Kasumi-1 (cell line): ENCODE results near the gene ZBTB20.

Experiments used
- DNase-seq, 2 experiments: peaks; one replicate each; lab custom pipeline; 2025; lab: John Stamatoyannopoulos, UW

The ZBTB20 gene

DNA sequence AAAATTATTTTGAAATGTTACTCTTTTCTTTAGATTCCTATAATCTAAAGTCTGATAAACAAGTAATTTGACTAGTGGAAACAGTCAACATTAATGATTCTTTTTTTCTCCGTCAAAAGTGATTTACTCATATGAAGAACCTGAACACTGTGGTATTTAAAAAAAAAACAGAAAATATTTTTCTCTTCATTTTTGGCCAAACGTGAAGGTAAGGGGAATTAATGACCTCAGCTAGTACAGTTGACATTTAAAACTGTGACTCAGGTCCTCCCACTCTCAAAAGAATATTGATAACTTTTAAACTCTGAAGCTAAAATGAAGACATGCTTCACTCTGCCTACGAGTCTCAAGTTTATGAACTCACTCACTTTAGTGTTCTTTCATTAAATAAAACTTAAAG is 818.7 kb downstream of the ZBTB20 start:
- no peak for DNase-seq

DNA sequence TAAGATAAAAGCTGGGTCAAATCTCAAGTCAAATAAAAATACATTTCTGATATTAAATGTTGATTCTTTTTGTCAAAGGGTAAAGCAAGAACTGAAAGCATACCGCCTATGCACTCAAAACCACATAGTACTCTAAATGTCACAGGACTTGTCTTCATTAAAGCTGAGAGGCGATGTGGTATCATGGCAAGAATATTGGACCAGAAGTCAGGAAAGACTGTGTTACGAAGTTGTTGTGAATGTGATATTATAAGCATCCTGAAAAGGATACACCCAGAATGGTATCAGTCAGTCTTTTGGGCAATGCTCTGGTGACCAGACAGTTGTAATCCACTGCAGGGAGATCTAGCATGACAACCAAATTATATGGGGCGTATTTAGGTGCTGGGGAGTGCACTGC is 819.4 kb downstream of the ZBTB20 start:
- no peak for DNase-seq

DNA sequence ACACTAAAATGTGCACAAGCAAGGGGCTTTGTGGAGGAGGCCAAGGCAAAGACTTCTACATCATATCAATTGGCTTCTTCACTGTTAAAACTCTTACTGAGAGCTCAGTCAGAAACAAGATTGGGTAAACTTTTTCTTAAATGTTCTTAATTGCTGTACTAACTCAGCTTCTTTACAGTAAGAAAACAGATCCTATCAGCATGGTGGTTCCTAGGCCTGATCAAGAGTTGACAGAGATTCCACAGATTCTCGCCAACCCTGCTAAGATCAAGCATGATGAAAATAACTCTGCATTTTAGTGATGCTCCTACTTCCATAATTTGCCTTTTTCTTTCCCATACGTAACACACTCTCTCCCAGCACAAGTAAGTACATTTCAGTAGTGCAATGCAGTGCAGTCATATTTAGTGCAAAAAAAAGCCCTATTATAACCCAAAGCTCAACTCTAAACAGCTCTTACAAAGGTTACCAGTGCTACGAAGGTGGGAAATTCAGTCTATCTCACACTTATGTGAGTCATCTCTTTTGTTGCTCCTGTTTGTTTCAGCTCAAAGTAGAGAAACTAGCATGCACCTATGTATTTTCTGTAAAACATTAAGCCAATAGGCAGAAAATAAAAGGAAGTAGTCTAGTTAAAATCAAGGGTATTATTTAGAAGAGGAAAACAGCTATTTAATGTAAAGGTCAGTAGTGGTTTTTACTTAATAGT is 823.4 kb downstream of the ZBTB20 start:
- DNase-seq, result no peak

DNA sequence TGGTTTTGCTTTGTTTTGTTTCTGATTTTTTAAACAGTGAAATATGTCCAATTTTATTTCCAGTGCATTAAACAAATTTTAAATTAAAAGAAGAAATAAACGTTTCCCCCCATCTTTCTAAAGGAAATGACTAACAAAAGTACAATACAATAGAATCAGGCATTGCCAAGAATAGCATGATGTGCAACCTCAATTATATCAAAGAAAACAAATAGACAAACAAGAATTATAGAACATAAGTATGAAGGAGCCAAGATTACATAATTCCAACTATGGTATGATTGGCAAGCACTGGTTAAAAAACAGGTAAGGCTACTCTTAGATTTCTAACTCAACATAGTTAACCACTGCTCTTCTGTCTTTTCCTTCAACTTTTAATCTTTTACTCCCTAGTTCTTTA is 826.8 kb downstream of the ZBTB20 start:
- DNase-seq, result no peak

DNA sequence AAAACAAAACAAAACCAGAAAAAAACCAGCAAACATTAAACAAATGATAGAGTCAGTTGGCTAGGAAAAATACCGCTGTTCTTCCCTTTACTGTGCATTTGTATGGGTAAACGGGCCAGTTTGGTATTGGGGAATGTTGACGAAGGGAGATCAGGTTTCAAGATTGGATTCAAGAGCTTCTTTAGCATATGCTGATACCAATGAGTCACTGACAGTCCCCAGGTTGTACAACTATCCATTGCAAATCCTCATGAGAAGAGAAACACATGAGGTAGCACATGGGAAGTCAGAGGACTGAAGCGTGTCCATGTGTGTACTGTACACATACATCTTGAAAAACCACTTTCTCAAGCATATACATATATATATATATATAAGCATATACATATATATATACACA is 827.6 kb downstream of the ZBTB20 start:
- no peak for DNase-seq

- no peak for DNase-seq
Observed at GRCh38 chr3:114318295-114318694, 828.8 kb downstream of the ZBTB20 start.

DNA sequence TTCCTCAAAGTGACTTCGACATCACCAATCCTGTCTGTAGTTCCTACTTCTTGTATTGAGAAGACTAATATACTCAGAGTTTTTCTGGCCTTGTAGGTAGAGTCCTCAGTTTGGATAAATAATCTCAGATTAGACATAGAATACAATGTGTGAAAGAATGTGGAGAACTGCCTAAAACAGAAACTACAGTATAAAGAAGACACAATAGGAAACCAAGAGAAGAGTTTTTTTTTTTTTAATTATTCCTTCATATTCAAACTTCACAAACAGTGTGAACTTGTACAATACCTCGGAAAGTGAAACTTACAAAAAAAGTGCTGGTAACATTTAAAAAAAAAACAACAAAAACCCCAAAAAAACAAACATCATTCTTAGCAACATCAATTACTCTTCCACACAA is 832.8 kb downstream of the ZBTB20 start:
- no peak for DNase-seq

- DNase-seq, result no peak
Observed at GRCh38 chr3:114313426-114313825, 833.7 kb downstream of the ZBTB20 start.

DNA sequence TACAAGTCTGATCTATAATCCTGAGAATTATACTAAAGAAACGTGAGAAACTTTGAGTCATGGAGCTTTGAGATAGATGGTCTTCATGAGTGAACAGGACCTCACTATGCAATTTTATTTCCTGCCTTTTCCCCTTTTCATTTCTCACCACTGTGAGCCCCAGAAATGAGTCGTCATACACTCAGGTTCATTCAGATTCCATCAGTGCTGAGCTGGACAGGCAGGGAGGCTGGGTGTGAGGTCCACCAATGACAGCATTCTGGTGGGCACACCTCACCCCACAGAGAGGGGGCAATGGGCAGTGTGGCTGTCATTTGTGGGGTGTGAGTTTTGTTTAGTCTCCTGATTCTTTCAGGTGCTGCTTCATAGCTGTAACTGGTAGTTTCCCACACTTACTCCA is 836.4 kb downstream of the ZBTB20 start:
- DNase-seq, result no peak

DNA sequence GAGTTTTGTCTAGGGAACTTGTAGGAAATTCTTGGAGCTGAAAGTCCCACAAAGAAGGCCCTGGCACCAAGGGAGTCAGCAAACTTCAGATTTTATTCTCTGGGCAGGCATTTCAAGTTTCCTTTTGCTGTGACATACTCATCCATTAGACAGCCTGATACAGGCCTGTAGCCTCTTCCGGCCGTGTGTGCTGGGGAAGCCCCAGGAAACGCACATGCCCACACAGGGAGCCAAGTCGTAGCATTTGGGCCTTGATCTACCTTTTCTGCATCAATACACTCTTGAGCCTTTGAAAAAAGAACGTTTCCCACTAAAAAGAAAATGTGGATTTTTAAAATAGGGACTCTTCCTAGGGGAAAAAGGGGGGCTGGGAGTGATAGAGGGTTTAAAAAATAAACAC is 838.3 kb downstream of the ZBTB20 start:
- no peak for DNase-seq

GRCh38 chr3:114308377-114308776 is 838.7 kb downstream of the ZBTB20 start:
- no peak for DNase-seq

DNA sequence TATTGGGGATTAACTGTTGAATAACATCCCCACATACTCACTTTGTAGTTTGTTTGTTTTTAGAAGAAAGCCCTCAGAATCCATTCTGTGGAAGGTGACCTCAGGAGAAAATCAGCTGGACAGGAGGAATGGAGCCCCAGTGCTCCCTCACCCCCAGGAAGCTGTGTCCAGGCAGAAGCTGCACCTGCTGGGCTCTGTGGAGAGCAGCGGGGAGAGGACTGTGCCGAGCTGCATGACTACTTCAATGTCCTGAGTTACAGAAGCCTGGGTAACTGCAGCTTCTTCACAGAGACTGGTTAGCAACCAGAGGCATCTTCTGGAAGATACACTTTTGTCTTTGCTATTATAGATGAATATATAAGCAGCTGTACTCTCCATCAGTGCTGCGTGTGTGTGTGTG is 839.3 kb downstream of the ZBTB20 start:
- no peak for DNase-seq

DNA sequence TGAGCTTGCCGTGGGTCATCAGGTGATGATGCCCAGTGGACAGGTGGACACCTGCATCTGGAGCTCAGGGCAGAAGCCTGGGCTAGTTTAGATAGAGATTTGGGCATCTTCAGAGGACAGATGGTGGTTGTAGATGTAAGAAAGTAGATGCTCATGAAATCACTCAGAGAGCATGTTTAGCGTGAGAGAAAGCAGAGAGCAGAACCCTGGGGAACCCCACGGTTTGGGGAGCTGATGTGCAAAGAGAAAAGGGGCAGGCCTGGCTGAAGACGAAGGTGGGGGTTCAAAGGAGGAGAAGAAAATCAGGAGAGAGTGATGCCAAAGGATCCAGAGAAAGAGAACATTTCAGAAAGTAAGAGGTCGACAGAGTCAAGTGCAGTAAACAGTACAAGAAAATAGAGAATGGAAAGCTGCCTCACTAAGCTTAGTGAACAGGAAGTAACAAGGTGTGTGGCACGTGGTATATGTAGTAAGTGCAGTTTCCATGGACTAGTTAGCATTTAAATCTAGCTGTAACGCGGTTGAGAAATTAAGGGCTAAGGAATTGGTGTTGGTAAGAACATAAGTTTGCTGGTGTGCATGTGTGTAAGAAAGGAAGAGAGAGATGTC is 839.8 kb downstream of the ZBTB20 start:
- DNase-seq, result no peak

- no peak for DNase-seq
Observed at GRCh38 chr3:114299941-114300624, 847.0 kb downstream of the ZBTB20 start.

GRCh38 chr3:114299421-114299820 is 847.7 kb downstream of the ZBTB20 start:
- peak; percentile 16 to 35 for DNase-seq

DNA sequence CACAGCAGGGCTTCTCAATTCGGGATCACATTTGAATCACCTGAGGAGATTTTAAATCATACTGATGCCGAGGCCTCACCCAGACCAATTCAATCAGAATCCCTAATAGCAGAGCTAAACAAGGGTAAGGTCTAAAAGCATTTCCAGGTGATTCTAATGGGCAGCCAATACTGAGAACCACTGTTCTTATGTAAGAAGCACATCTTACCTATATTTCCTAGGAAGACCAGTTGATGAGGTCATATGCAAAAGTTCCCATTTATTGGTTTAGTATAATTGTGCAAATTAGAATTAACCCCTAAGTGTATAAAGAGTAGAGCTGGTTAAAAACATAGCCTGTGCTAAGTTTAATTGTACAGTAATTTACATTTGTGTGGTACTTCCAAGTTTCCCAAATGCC is 851.1 kb downstream of the ZBTB20 start:
- DNase-seq, result no peak

DNA sequence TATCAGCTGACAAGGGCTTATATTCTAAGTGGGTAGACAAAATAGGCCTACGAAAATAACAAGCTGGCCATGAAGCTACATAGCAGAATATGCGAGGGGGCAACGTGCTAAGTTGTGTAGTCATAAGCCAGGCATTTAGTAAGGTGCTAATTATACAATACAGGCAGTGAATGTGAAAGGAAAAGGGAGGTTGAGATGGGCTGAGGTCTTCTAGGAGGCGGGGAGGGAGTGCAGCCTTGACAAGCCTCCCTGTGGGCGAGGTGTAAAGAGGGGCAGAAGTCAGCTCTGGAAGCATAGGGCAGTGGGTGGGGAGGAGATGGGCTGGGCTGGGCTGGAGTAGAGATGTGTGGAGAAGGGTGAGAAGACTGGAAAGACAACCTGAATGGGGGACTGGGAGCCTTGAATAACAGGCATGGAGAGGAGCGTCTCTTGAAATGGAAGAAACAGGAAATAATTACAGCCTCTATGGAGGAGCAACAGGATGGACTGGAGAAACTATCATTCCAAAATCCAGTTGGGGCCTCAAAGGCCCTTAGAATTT is 852.1 kb downstream of the ZBTB20 start:
- no peak for DNase-seq

DNA sequence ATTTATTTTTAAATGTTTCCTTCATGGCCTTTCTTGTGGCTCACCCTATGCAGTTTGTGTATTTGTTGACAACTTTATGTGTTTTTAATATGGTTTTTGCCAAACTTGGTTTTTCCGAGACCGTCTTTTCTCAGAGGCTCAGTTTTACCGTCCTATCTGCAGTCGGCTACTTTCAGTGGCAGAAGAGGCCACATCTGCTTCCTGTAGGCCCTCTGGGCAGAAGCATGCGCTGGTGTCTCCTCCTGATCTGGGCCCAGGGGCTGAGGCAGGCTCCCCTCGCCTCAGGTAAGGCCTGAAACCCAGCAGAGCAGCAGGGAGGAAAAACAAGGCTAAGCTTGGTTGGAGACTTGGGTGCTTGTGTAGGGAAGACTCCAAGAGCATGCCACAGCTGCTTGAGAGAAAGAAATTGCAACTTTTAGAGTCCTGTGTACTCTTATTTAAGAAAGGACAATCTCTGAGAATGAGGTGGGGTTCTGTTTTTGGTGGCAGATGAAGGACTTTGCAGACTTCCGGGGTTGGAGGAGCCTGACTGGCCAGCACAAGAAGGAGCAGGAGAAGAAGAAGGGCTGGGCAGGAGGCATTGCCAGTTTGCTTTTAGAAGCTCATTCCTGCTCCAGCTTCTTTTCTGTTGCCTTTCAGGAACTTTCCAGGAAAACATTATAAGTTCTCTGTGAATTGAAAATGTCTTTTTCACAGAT is 853.1 kb downstream of the ZBTB20 start, which contains the start of gene TIGIT:
Gene TIGIT (plus strand): TSS at position 191 of the 698 bp plus-strand sequence. CDS start 34 bp downstream, at position 225.
- no peak for DNase-seq

DNA sequence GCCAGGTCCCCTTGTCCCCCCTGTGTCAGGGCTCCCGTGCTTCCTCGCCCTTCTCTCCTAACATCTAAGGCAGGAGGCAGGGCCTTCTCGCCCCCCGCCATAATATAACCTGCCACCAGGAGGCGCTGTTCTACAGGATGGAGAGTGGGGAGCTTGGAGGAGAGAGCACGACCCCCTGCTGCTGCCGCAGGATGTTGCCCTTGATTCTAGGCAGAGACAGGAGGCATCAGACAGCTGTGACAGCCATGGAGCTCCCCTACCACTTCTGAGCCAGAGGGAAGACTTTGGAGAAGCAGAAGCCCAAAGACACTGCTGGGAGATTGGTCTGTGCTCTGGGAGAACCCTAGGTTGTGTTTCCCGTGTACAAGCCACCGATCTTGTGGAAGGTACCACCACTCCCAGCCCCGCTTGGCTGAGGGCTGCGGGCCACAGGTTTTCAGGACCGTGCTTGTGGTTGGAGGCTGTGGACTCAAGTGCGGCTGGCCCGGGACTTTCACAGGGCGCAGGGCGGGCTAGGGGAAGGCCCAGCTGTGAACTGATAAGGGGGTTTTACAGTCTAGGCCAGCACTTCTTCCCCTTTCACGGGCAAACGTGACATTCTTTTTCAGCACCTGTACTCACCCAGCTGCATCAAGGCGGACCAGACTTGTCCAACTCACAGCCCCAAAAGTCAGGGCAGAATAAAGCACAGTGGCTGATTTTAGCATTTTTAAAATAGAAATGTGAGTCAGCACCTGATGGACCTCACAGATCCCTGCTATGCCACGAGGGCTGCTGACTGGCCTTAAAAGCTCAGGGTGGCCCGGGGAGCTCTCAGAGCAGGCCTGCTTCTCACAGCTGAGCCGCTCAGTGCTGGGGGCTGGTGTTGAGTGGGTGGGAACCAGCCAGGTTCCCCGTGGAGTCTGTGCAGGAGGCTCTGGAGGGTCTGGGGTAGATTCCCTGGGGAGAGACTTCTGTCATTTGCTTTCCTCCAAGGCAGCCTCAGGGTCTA is 855.9 kb downstream of the ZBTB20 start:
- peak; percentile 53 to 68 for DNase-seq

DNA sequence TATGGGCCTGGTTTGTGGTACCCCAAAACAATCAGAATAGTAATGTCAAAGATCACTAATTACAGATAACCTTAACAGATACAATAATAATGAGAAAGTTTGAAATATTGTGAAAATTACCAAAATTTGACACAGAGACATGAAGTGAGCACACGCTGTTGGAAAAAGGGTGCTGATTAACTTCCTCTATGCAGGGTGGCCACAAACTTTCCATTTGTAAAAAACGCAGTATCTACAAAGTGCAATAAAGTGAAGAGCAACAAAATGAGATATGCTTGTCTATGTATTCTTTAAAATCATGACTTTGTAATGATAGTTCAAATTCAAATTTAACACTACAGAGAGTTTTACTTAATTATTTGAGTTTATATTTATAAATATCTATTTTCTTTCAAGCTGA is 860.8 kb downstream of the ZBTB20 start:
- DNase-seq, result no peak

DNA sequence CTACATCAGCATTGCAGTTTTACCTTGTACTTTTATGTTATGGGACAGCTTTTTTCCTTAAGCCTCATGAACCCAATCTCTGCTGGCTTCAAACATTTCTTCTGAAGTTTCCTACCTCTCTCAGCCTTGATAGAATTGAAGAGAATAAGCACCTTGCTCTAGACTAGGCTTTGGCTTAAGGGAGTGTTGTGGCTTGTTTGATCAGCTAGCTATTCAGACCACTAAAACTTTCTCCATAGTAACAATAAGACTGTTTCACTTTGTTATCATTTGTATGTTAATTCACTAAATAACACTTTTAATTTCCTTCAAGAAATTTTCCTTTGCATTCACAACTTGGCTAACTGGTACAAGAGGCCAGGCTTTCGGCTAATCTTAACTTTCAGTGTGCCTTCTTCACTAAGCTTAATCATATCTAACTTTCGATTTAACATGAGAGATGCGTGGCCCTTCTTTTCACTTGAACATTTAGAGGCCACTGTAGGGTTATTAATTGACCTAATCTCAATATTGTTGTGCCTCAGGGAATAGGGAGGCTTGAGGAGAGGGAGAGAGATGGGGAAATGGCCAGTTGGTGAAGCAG is 861.3 kb downstream of the ZBTB20 start:
- no peak for DNase-seq
